SKM-1 treated with dmso at 0.1 percent for 144 hours (cell line): ENCODE measurements around the gene LRP5.

Source experiments
- DNase-seq: peaks from one replicate; lab custom pipeline; 2025; ENCODE audit not compliant: unreplicated experiment; lab: John Stamatoyannopoulos, UW

LRP5 gene

DNA sequence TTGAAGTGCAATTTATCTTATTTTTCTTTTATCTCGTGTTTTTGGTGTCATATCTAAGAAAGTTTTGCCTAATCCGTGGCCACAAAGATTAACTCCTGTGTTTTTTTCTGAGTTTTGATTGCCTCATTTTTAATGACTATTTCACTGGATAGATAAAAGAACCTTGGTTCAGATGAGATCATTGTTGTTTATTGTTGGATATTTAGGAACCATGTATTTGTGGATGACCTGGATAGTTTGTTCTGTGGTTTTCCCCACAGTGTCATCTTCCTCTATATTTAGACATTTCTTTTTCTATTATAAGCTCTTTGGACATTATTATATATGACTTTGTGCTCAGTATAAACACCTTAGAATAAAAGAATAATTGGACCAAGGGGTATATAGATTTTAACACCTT lies 185.4 kb downstream of the LRP5 start:
- no peak for DNase-seq

DNA sequence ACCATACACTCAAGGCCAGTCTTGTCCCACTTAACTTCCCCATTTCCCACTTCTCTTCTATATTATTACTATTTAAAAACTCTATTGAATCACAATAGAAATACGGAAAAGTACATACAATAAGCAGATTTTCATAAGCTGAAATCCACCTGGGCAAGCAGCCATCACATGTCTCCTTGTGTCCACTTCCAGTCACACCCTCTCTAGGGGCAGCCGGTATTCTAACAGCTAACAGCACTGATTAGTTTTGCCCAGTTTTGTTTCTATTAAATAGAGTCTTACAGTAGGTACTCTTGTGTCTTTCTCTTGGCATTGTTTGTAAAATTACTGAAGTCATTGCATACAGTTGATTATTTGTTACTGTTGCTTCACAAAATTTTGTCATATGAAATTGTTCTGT lies 185.9 kb downstream of the LRP5 start:
- DNase-seq: no peak
